ENCODE measurements around the gene MYNN.

The MYNN gene

GRCh38 chr3:169781209-169781855 is 8.1 kb downstream of the MYNN start:
- Histone ChIP-seq H3K36me3 (ENCODE audit: control insufficient read depth in 1 of 2, insufficient read depth in 2 of 2, low read length in 2 of 2) (peaks cover 62 to 65% of the 10 kb centered on the region in 2 donors), H3K9me3 (ENCODE audit: control insufficient read depth in 1 of 2, low read length in 2 of 2) (no peaks in the 10 kb centered on the region), H3K4me3 (ENCODE audit: low read depth in 1 of 2, low read length in 2 of 2) (no peak overlapping the region), H3K27ac (ENCODE audit: low read length) (no peak overlapping the region), H3K27me3 (ENCODE audit: low read depth, low read length) (no peaks in the 10 kb centered on the region), H3K4me1 (ENCODE audit: control insufficient read depth in 1 of 2, insufficient read depth in 2 of 2, low read length in 2 of 2) (peaks cover 0 to under 1% of the 10 kb centered on the region in 2 donors)

GRCh38 chr3:169787120-169787519 is 13.9 kb downstream of the MYNN start:
- H3K4me3 ChIP-seq (ENCODE audit: low read depth in 1 of 2, low read length in 2 of 2): no peak overlapping the region
- H3K27ac ChIP-seq (ENCODE audit: low read length): no peak overlapping the region
- no peaks in the 10 kb centered on the region for H3K9me3 ChIP-seq (ENCODE audit: control insufficient read depth in 1 of 2, low read length in 2 of 2)
- H3K4me1 ChIP-seq (ENCODE audit: control insufficient read depth in 1 of 2, insufficient read depth in 2 of 2, low read length in 2 of 2): no peaks in the 10 kb centered on the region
- no peaks in the 10 kb centered on the region for H3K27me3 ChIP-seq (ENCODE audit: low read depth, low read length)
- H3K36me3 ChIP-seq (ENCODE audit: control insufficient read depth in 1 of 2, insufficient read depth in 2 of 2, low read length in 2 of 2): peaks cover 38 to 40% of the 10 kb centered on the region in 2 donors

- Histone ChIP-seq H3K4me3 (ENCODE audit: low read depth in 1 of 2, low read length in 2 of 2) (no peak overlapping the region), H3K9me3 (ENCODE audit: control insufficient read depth in 1 of 2, low read length in 2 of 2) (no peaks in the 10 kb centered on the region), H3K27ac (ENCODE audit: low read length) (no peak overlapping the region), H3K4me1 (ENCODE audit: control insufficient read depth in 1 of 2, insufficient read depth in 2 of 2, low read length in 2 of 2) (no peaks in the 10 kb centered on the region), H3K27me3 (ENCODE audit: low read depth, low read length) (no peaks in the 10 kb centered on the region), H3K36me3 (ENCODE audit: control insufficient read depth in 1 of 2, insufficient read depth in 2 of 2, low read length in 2 of 2) (peaks cover 31 to 35% of the 10 kb centered on the region in 2 donors)
Measured at GRCh38 chr3:169787791-169788190, 14.6 kb downstream of the MYNN start.

GRCh38 chr3:169790219-169790618 is 17.0 kb downstream of the MYNN start:
- Histone ChIP-seq H3K9me3 (ENCODE audit: control insufficient read depth in 1 of 2, low read length in 2 of 2) (no peaks in the 10 kb centered on the region), H3K4me3 (ENCODE audit: low read depth in 1 of 2, low read length in 2 of 2) (no peak overlapping the region), H3K27me3 (ENCODE audit: low read depth, low read length) (no peaks in the 10 kb centered on the region), H3K36me3 (ENCODE audit: control insufficient read depth in 1 of 2, insufficient read depth in 2 of 2, low read length in 2 of 2) (peaks cover 23 to 24% of the 10 kb centered on the region in 2 donors), H3K27ac (ENCODE audit: low read length) (no peak overlapping the region), H3K4me1 (ENCODE audit: control insufficient read depth in 1 of 2, insufficient read depth in 2 of 2, low read length in 2 of 2) (no peaks in the 10 kb centered on the region)

- H3K4me1 ChIP-seq (ENCODE audit: control insufficient read depth in 1 of 2, insufficient read depth in 2 of 2, low read length in 2 of 2): no peaks in the 10 kb centered on the region
- peaks cover 19 to 23% of the 10 kb centered on the region in 2 donors for H3K36me3 ChIP-seq (ENCODE audit: control insufficient read depth in 1 of 2, insufficient read depth in 2 of 2, low read length in 2 of 2)
- H3K4me3 ChIP-seq (ENCODE audit: low read depth in 1 of 2, low read length in 2 of 2): no peak overlapping the region
- no peaks in the 10 kb centered on the region for H3K27me3 ChIP-seq (ENCODE audit: low read depth, low read length)
- no peaks in the 10 kb centered on the region for H3K9me3 ChIP-seq (ENCODE audit: control insufficient read depth in 1 of 2, low read length in 2 of 2)
- no peak overlapping the region for H3K27ac ChIP-seq (ENCODE audit: low read length)
Measured at GRCh38 chr3:169790687-169791429, 17.7 kb downstream of the MYNN start.

GRCh38 chr3:169792359-169792758 is 19.2 kb downstream of the MYNN start:
- Histone ChIP-seq H3K27ac (ENCODE audit: low read length) (no peak overlapping the region), H3K27me3 (ENCODE audit: low read depth, low read length) (no peaks in the 10 kb centered on the region), H3K4me1 (ENCODE audit: control insufficient read depth in 1 of 2, insufficient read depth in 2 of 2, low read length in 2 of 2) (no peaks in the 10 kb centered on the region)

GRCh38 chr3:169804681-169805080 is 31.5 kb downstream of the MYNN start:
- H3K4me3 ChIP-seq (ENCODE audit: low read depth in 1 of 2, low read length in 2 of 2): no peak overlapping the region
- no peak overlapping the region for H3K27ac ChIP-seq (ENCODE audit: low read length)
- H3K9me3 ChIP-seq (ENCODE audit: control insufficient read depth in 1 of 2, low read length in 2 of 2): no peaks in the 10 kb centered on the region
- H3K36me3 ChIP-seq (ENCODE audit: control insufficient read depth in 1 of 2, insufficient read depth in 2 of 2, low read length in 2 of 2): peaks cover 0 to 3% of the 10 kb centered on the region in 2 donors
- H3K27me3 ChIP-seq (ENCODE audit: low read depth, low read length): no peaks in the 10 kb centered on the region
- H3K4me1 ChIP-seq (ENCODE audit: control insufficient read depth in 1 of 2, insufficient read depth in 2 of 2, low read length in 2 of 2): no peaks in the 10 kb centered on the region

More at GRCh38 chr3:169792359-169792758, 19.2 kb downstream of the MYNN start:
- Histone ChIP-seq H3K4me3 (ENCODE audit: low read depth in 1 of 2, low read length in 2 of 2) (no peak overlapping the region), H3K9me3 (ENCODE audit: control insufficient read depth in 1 of 2, low read length in 2 of 2) (no peaks in the 10 kb centered on the region), H3K36me3 (ENCODE audit: control insufficient read depth in 1 of 2, insufficient read depth in 2 of 2, low read length in 2 of 2) (peaks cover 7 to 10% of the 10 kb centered on the region in 2 donors)

- no peaks in the 10 kb centered on the region for H3K36me3 ChIP-seq (ENCODE audit: control insufficient read depth in 1 of 2, insufficient read depth in 2 of 2, low read length in 2 of 2)
- H3K9me3 ChIP-seq (ENCODE audit: control insufficient read depth in 1 of 2, low read length in 2 of 2): no peaks in the 10 kb centered on the region
- H3K27me3 ChIP-seq (ENCODE audit: low read depth, low read length): no peaks in the 10 kb centered on the region
- H3K27ac ChIP-seq (ENCODE audit: low read length): no peak overlapping the region
- H3K4me1 ChIP-seq (ENCODE audit: control insufficient read depth in 1 of 2, insufficient read depth in 2 of 2, low read length in 2 of 2): peaks cover 0 to 20% of the 10 kb centered on the region in 2 donors
- no peak overlapping the region for H3K4me3 ChIP-seq (ENCODE audit: low read depth in 1 of 2, low read length in 2 of 2)
Measured at GRCh38 chr3:169809230-169809795, 36.1 kb downstream of the MYNN start.

GRCh38 chr3:169811631-169812331 is 38.6 kb downstream of the MYNN start:
- H3K27ac ChIP-seq (ENCODE audit: low read length): peak overlapping the region; percentile 19
- no peaks in the 10 kb centered on the region for H3K36me3 ChIP-seq (ENCODE audit: control insufficient read depth in 1 of 2, insufficient read depth in 2 of 2, low read length in 2 of 2)
- H3K9me3 ChIP-seq (ENCODE audit: control insufficient read depth in 1 of 2, low read length in 2 of 2): peaks cover 0 to 5% of the 10 kb centered on the region in 2 donors
- no peaks in the 10 kb centered on the region for H3K27me3 ChIP-seq (ENCODE audit: low read depth, low read length)
- peak overlapping the region; percentile 66 to 86 for H3K4me3 ChIP-seq (ENCODE audit: low read depth in 1 of 2, low read length in 2 of 2)
- peaks cover 0 to 20% of the 10 kb centered on the region in 2 donors for H3K4me1 ChIP-seq (ENCODE audit: control insufficient read depth in 1 of 2, insufficient read depth in 2 of 2, low read length in 2 of 2)

GRCh38 chr3:169812332-169813235 is 39.4 kb downstream of the MYNN start, which contains the start of the genes LRRC34 and LRRIQ4:
Gene LRRC34, minus strand, starts transcription at chr3:169812904. Its CDS starts 356 bp downstream, at chr3:169812548.
Gene LRRIQ4, plus strand, starts transcription at chr3:169812870. Its CDS starts 9,052 bp downstream, at chr3:169821922.
- no peaks in the 10 kb centered on the region for H3K27me3 ChIP-seq (ENCODE audit: low read depth, low read length)
- H3K4me1 ChIP-seq (ENCODE audit: control insufficient read depth in 1 of 2, insufficient read depth in 2 of 2, low read length in 2 of 2): peaks cover 0 to 20% of the 10 kb centered on the region in 2 donors
- H3K9me3 ChIP-seq (ENCODE audit: control insufficient read depth in 1 of 2, low read length in 2 of 2): peaks cover 0 to 5% of the 10 kb centered on the region in 2 donors
- peak within 1 kb of the TSS; percentile 66 to 86 for H3K4me3 ChIP-seq (ENCODE audit: low read depth in 1 of 2, low read length in 2 of 2)
- H3K36me3 ChIP-seq (ENCODE audit: control insufficient read depth in 1 of 2, insufficient read depth in 2 of 2, low read length in 2 of 2): no peaks in the 10 kb centered on the region
- peak within 1 kb of the TSS; percentile 19 for H3K27ac ChIP-seq (ENCODE audit: low read length)
